ENCODE measurements around the gene SYT1. TPM values are rescaled to one million over a fixed set of nuclear protein-coding genes. Genes with fewer than 3 reads are reported as not detected.

Gene SYT1
- total RNA-seq, 3 donors from 2014 or later (not counting 1 experiment from before 2014, with no cell fraction given), result not detected

DNA sequence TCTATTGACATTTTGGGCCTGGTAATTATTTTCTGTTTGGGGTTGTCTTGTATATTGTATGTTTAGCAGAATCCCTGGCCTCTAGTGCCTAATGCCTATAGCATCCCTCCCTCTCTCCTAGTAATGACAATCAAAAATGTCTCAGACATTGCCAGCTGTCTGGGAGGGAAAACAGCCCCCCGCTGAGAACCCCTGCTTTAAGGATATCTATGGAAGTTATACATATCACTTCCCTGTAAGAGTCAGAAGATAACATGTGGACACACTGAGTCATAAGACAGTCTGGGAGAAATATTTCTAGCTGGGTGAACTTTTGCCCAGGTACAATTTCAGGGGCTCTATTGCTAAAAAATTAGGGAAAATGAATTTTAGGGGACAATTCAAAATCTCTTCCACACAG, 571.2 kb downstream of the SYT1 start:
- Histone ChIP-seq H3K36me3 (ENCODE audit: control insufficient read depth, insufficient read depth, low read length) (no peaks in the 10 kb centered on the region), H3K4me1 (ENCODE audit: control insufficient read depth, insufficient read depth, low read length) (no peaks in the 10 kb centered on the region), H3K27ac (ENCODE audit: low read length) (no peak overlapping the region), H3K9me3 (ENCODE audit: control insufficient read depth, insufficient read depth, low read length) (no peaks in the 10 kb centered on the region), H3K27me3 (ENCODE audit: control insufficient read depth, insufficient read depth, low read length) (no peaks in the 10 kb centered on the region), H3K4me3 (ENCODE audit: low read length) (no peak overlapping the region)
- no peak for DNase-seq
- H3K4me3 Mint-ChIP-seq, result no peak overlapping the region
- H3K9me3 Mint-ChIP-seq, result peaks cover 0 to 5% of the 10 kb centered on the region in 2 donors
- no peak for ATAC-seq
- no peaks in the 10 kb centered on the region for H3K36me3 Mint-ChIP-seq
- TF ChIP-seq, protein P1, sequence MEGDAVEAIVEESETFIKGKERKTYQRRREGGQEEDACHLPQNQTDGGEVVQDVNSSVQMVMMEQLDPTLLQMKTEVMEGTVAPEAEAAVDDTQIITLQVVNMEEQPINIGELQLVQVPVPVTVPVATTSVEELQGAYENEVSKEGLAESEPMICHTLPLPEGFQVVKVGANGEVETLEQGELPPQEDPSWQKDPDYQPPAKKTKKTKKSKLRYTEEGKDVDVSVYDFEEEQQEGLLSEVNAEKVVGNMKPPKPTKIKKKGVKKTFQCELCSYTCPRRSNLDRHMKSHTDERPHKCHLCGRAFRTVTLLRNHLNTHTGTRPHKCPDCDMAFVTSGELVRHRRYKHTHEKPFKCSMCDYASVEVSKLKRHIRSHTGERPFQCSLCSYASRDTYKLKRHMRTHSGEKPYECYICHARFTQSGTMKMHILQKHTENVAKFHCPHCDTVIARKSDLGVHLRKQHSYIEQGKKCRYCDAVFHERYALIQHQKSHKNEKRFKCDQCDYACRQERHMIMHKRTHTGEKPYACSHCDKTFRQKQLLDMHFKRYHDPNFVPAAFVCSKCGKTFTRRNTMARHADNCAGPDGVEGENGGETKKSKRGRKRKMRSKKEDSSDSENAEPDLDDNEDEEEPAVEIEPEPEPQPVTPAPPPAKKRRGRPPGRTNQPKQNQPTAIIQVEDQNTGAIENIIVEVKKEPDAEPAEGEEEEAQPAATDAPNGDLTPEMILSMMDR (IDR thresholded peaks at IDR 0.05), result no peak
- H3K27me3 Mint-ChIP-seq (ENCODE audit: low read depth in 2 of 2), result no peaks in the 10 kb centered on the region
- no peak overlapping the region for H3K27ac Mint-ChIP-seq
- H3K4me1 Mint-ChIP-seq, result no peaks in the 10 kb centered on the region
- no CpG with 5 or more reads among the region's 1 CpG for WGBS (ENCODE audit: insufficient coverage)
- intact Hi-C loops (cut with micrococcal nuclease), result no loop called here

DNA sequence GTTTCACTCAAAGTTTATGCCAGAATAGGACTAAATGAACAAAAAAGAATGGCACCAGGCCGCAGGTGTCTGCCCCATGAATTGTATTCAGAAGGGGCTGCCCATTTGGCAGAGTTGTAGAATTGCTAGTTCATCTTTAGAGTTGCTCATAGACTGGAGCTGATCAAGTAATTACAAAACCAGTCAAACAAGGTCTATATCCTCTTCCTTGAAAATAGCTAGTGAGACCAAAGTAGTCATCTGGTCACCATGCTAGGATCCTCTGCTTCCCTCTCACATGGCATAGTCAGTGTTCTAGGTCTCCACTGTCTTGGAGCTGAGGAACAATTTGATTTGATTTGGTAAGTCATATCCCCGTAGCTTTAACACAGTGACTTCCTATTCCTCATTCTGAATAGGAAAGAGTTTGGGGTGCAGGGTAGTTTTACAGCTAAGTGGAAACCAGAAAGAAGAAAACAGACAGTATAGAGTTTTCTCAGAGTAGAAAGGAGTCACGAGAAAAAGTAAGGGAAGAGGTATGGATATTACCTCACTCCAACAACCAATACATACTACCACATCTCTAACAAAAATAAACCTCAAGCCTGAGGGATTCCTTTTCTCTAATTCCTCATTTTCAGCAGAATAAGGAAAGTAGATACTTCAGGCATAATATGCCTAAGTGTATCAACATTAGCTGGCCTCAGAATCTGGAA, 574.1 kb downstream of the SYT1 start:
- WGBS (ENCODE audit: insufficient coverage), result 64% methylated on average over 2 of the region's 3 CpGs
- TF ChIP-seq, protein P1 (IDR thresholded peaks at IDR 0.05), result no peak
- no peaks in the 10 kb centered on the region for H3K36me3 ChIP-seq (ENCODE audit: control insufficient read depth, insufficient read depth, low read length)
- intact Hi-C loops (cut with micrococcal nuclease), result no loop called here
- H3K4me3 Mint-ChIP-seq, result no peak overlapping the region
- H3K9me3 ChIP-seq (ENCODE audit: control insufficient read depth, insufficient read depth, low read length), result no peaks in the 10 kb centered on the region
- H3K36me3 Mint-ChIP-seq, result no peaks in the 10 kb centered on the region
- no peak overlapping the region for H3K27ac Mint-ChIP-seq
- H3K9me3 Mint-ChIP-seq, result peaks cover 3 to 5% of the 10 kb centered on the region in 2 donors
- H3K27ac ChIP-seq (ENCODE audit: low read length), result no peak overlapping the region
- H3K4me3 ChIP-seq (ENCODE audit: low read length), result no peak overlapping the region
- no peaks in the 10 kb centered on the region for H3K4me1 Mint-ChIP-seq
- H3K27me3 Mint-ChIP-seq (ENCODE audit: low read depth in 2 of 2), result no peaks in the 10 kb centered on the region
- no peak for DNase-seq
- H3K4me1 ChIP-seq (ENCODE audit: control insufficient read depth, insufficient read depth, low read length), result no peaks in the 10 kb centered on the region
- no peak for ATAC-seq
- no peaks in the 10 kb centered on the region for H3K27me3 ChIP-seq (ENCODE audit: control insufficient read depth, insufficient read depth, low read length)

DNA sequence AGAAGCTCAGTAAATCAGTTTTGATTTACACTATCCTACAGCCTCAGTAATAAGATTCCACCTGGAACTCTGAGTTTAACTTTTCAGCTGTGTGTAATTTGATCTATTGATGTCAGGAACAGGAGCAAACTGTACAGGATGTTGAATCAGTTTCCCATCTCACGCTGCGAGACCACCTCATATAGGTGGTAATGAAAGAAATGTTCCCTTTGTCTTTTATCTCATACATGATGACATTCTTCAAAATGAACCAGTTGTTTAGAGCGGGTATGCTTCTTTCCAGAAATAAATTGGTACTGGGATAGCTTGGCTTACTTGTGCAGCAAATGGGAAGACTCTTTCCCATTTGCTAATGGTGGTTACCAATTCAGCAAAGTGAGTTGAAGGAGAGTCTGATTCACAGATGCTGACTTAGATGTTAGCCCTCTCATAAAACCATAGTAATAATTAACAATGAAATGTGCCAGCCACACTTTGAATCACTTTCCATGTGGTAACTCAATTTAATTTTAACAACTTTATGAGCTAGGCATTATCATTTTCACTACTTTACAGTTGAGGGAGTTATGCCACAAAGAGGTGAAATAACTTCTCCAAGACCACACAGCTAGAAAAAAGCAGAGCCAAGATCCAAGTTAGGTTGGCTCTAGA, 574.7 kb downstream of the SYT1 start:
- no peaks in the 10 kb centered on the region for H3K27me3 ChIP-seq (ENCODE audit: control insufficient read depth, insufficient read depth, low read length)
- no peak overlapping the region for H3K4me3 ChIP-seq (ENCODE audit: low read length)
- TF ChIP-seq, protein P1 (IDR thresholded peaks at IDR 0.05), result no peak
- 94% methylated on average over 3 of the region's 3 CpGs for WGBS (ENCODE audit: insufficient coverage)
- Mint-ChIP-seq H3K36me3 (no peaks in the 10 kb centered on the region), H3K9me3 (peaks cover 5% of the 10 kb centered on the region in 2 donors), H3K27me3 (ENCODE audit: low read depth in 2 of 2) (no peaks in the 10 kb centered on the region), H3K4me3 (no peak overlapping the region), H3K4me1 (no peaks in the 10 kb centered on the region), H3K27ac (no peak overlapping the region)
- DNase-seq, result no peak
- H3K27ac ChIP-seq (ENCODE audit: low read length), result no peak overlapping the region
- ATAC-seq, result no peak
- intact Hi-C loops (cut with micrococcal nuclease), result no loop called here
- no peaks in the 10 kb centered on the region for H3K36me3 ChIP-seq (ENCODE audit: control insufficient read depth, insufficient read depth, low read length)
- H3K9me3 ChIP-seq (ENCODE audit: control insufficient read depth, insufficient read depth, low read length), result no peaks in the 10 kb centered on the region
- H3K4me1 ChIP-seq (ENCODE audit: control insufficient read depth, insufficient read depth, low read length), result no peaks in the 10 kb centered on the region

Measured in natural killer cell (primary cell).